NT2/D1 (cell line): ENCODE data around the gene VWDE.
"Not testable (repeated sequence)": the region's sequence is repeated elsewhere in the genome, so short reads cannot be mapped to it uniquely, and the experiment has no call there.

Experiments used
- SUZ12 ChIP-seq: IDR thresholded peaks from 2 replicates; pipeline ENCODE4 v1.6.1; 2011; ENCODE audit not compliant: insufficient read length, insufficient read depth; ENCODE audit errors: extremely low read depth
- YY1 ChIP-seq: IDR thresholded peaks from 2 replicates; pipeline ENCODE4 v1.6.1; 2011; ENCODE audit not compliant: insufficient read length, insufficient read depth
- ZNF274 ChIP-seq: IDR thresholded peaks from 2 replicates; pipeline ENCODE4 v1.6.1; 2011; ENCODE audit warnings: mild to moderate bottlenecking, low read depth, low read length

DNA sequence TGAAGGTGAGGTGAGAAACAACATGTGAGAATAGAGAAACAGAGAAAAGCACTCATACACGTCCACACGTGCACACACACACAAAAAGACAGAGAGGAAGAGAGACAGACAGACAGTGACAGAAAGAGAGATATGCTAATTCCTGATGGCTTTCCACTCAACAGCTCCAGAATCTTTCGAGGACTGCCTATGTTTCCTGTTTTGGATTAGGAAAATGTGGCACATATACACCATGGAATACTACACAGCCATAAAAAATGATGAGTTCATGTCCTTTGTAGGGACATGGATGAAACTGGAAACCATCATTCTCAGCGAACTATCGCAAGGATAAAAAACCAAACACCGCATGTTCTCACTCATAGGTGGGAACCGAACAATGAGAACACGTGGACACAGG lies 4.0 kb upstream of the VWDE start:
- TF ChIP-seq YY1, SUZ12, ZNF274: not testable (repeated sequence)
